Measurements from ENCODE around the gene ELOVL1.

ELOVL1 gene

GRCh38 chr1:43402089-43402865, 34.5 kb upstream of the ELOVL1 start:
- no peak for TF ChIP-seq CTCF (IDR thresholded peaks at IDR 0.05)

- TF ChIP-seq CTCF (IDR thresholded peaks at IDR 0.05): no peak
Observed at GRCh38 chr1:43398227-43398626, 30.4 kb upstream of the ELOVL1 start.

GRCh38 chr1:43396059-43396458, 28.2 kb upstream of the ELOVL1 start:
- no peak for TF ChIP-seq CTCF (IDR thresholded peaks at IDR 0.05)

GRCh38 chr1:43395523-43395922, 27.7 kb upstream of the ELOVL1 start:
- TF ChIP-seq CTCF (IDR thresholded peaks at IDR 0.05): no peak

- TF ChIP-seq CTCF (IDR thresholded peaks at IDR 0.05): no peak
Observed at GRCh38 chr1:43392702-43393101, 24.9 kb upstream of the ELOVL1 start.

- no peak for TF ChIP-seq CTCF (IDR thresholded peaks at IDR 0.05)
Observed at GRCh38 chr1:43389326-43390313, 21.8 kb upstream of the ELOVL1 start, which contains the start of the genes MED8 and SZT2. Gene MED8, minus strand, starts transcription at chr1:43389800. Its CDS starts 36 bp downstream, at chr1:43389764. Gene SZT2, plus strand, starts transcription at chr1:43389899. Its CDS starts 70 bp downstream, at chr1:43389969.

- TF ChIP-seq CTCF (IDR thresholded peaks at IDR 0.05): no peak
Observed at GRCh38 chr1:43388613-43389012, 20.8 kb upstream of the ELOVL1 start.
